K562 (cell line): Measurements from ENCODE around the gene KIF26B. TPM values are rescaled to one million over a fixed set of nuclear protein-coding genes. Genes with fewer than 3 reads are reported as not detected.
A peak's percentile ranks its signal among the peaks of the same experiment; 100 is the strongest.

ENCODE experiments used
- ATAC-seq: fragments of 200-7000 bp; cut with Tn5 transposase; 3 replicates; pipeline ENCODE4 v1.9.1; 2020; ENCODE audit warnings: moderate library complexity
- BruUV-seq: library from RNA; stranded (reverse); fragments of 400-500 nt; replicated peaks from 2 replicates; lab custom pipeline; 2021; lab: Mats Ljungman, UMichigan
- CTCF ChIA-PET: fragments of 300-600 bp; formaldehyde crosslinking; extraction: SDS; loops from one replicate; lab custom pipeline; 2021; ENCODE audit warnings: low intra/inter-chr PET ratio; lab: Yijun Ruan, JAX
- POLR2A ChIA-PET: fragments of 300-600, 350-650 bp; sonication (Branson Sonifier 250); formaldehyde crosslinking; extraction: SDS; loops from one replicate; lab custom pipeline; 2021; ENCODE audit warnings: antibody characterized with exemption, inconsistent platforms; lab: Yijun Ruan, JAX
- DNase-seq, 4 experiments: peaks; one replicate each; pipeline versions ENCODE4 v3.0.0 to v3.0.0-alpha.2; 2011 to 2018; ENCODE audit warnings: low spot score in 3 of 4, mixed read lengths in 3 of 4; ENCODE audit errors: extremely low read depth in 1 of 4
- FAIRE-seq: peaks from 2 replicates; lab custom pipeline; 2011; peaks lifted over from hg19 to GRCh38; lab: Jason Lieb, UNC
- H2AFZ ChIP-seq: 2 replicates; pipeline ENCODE4 v1.6.0; 2011; ENCODE audit warnings: low read depth, low read length, control low read depth, inconsistent platforms
- H3K27ac ChIP-seq: fragments of 200-600 bp; 3 replicates; pipeline ENCODE4 v1.8.0; 2011; ENCODE audit warnings: low read depth, mild to moderate bottlenecking, control low read depth, inconsistent platforms, low read length, moderate library complexity, mixed read lengths; ENCODE audit errors: extremely low read depth
- H3K27me3 ChIP-seq, 2 experiments: fragments of 300-600 bp in 1 of 2; 2 replicates in 1 of 2; 3 replicates in 1 of 2; pipeline versions ENCODE4 v1.6.0 to v1.8.0; 2011; ENCODE audit warnings: inconsistent platforms in 2 of 2, low read length in 2 of 2, mild to moderate bottlenecking in 1 of 2, mixed read lengths in 1 of 2, moderate library complexity in 1 of 2; ENCODE audit not compliant: control insufficient read depth in 2 of 2, insufficient read depth in 2 of 2
- H3K36me3 ChIP-seq: fragments of 300-600 bp; 3 replicates; pipeline ENCODE4 v1.8.0; 2011; ENCODE audit warnings: mild to moderate bottlenecking, low read length, inconsistent platforms; ENCODE audit not compliant: control insufficient read depth, insufficient read depth
- H3K4me1 ChIP-seq, 2 experiments: fragments of 200-600 bp in 1 of 2; replicated peaks in 1 of 2; 2 replicates in 1 of 2; 3 replicates in 1 of 2; pipeline versions ENCODE4 v1.5.1 to v1.8.0; 2011; ENCODE audit warnings: inconsistent platforms in 2 of 2, low read length in 2 of 2, mild to moderate bottlenecking in 1 of 2, mixed read lengths in 1 of 2, moderate library complexity in 1 of 2; ENCODE audit not compliant: control insufficient read depth in 2 of 2, insufficient read depth in 2 of 2
- H3K4me2 ChIP-seq: 2 replicates; pipeline ENCODE4 v1.6.1; 2011; ENCODE audit warnings: low read length, control low read depth, inconsistent platforms, mixed read lengths; ENCODE audit not compliant: insufficient read depth
- H3K4me3 ChIP-seq: fragments of 200-600 bp; sonication (generic), shearing (Covaris generic); 2 replicates; pipeline ENCODE4 v1.5.1; 2016; ENCODE audit warnings: control low read depth, inconsistent platforms
- H3K79me2 ChIP-seq: fragments of 200-600 bp; 3 replicates; pipeline ENCODE4 v1.8.0; 2011; ENCODE audit warnings: low read length, inconsistent platforms; ENCODE audit not compliant: control insufficient read depth, insufficient read depth
- H3K9ac ChIP-seq, 2 experiments: 2 replicates each; pipeline versions ENCODE4 v1.6.0 to v1.6.1; 2011; ENCODE audit warnings: low read depth in 2 of 2, low read length in 2 of 2, control low read depth in 1 of 2, inconsistent platforms in 1 of 2, mild to moderate bottlenecking in 1 of 2, mixed read lengths in 1 of 2; ENCODE audit not compliant: insufficient read depth in 1 of 2
- H3K9me1 ChIP-seq: one replicate; pipeline ENCODE4 v1.6.0; 2011; ENCODE audit warnings: inconsistent platforms, mild to moderate bottlenecking, low read length, moderate library complexity; ENCODE audit not compliant: control insufficient read depth, insufficient read depth
- H3K9me3 ChIP-seq: replicated peaks from 2 replicates; pipeline ENCODE4 v1.5.1; 2011; ENCODE audit warnings: low read depth, low read length, inconsistent platforms; ENCODE audit not compliant: control insufficient read depth, insufficient read depth
- H4K20me1 ChIP-seq: replicated peaks from 2 replicates; pipeline ENCODE4 v1.6.1; 2011; ENCODE audit warnings: low read length, inconsistent platforms, mixed read lengths; ENCODE audit not compliant: control insufficient read depth, insufficient read depth
- CTCF ChIP-seq, 3 experiments: IDR thresholded peaks in 2 of 3; conservative IDR thresholded peaks in 1 of 3; 2 replicates each; pipeline ENCODE4 v1.5.1; 2011 to 2012; ENCODE audit warnings: low read length in 3 of 3, mild to moderate bottlenecking in 3 of 3, control low read depth in 2 of 3, improper control_type of control experiment in 1 of 3, inconsistent platforms in 1 of 3, low read depth in 1 of 3, mixed read lengths in 1 of 3, moderate library complexity in 1 of 3; ENCODE audit not compliant: insufficient read depth in 2 of 3
- RAD21 ChIP-seq, 2 experiments: fragments of 250-450 bp in 1 of 2; fragments of 450-650 bp in 1 of 2; sonication (Bioruptor Pico) in 1 of 2; formaldehyde crosslinking in 1 of 2; IDR thresholded peaks in 1 of 2; conservative IDR thresholded peaks in 1 of 2; 2 replicates each; pipeline versions ENCODE4 v1.4.0 to v1.8.0; 2020 to 2022; ENCODE audit warnings: mild to moderate bottlenecking in 2 of 2, moderate library complexity in 1 of 2
- SMC3 ChIP-seq: conservative IDR thresholded peaks from 2 replicates; pipeline ENCODE4 v1.6.1; 2011; ENCODE audit warnings: low read depth, low read length, improper control_type of control experiment; ENCODE audit not compliant: insufficient read depth
- WGBS: fragments of 100-300 bp; shearing (Covaris generic); methylation state at CpG from one replicate; pipeline ENCODE4 v1.1.6; 2016; ENCODE audit warnings: low coverage, mixed read lengths; ENCODE audit not compliant: insufficient coverage; ENCODE audit errors: missing lambda C conversion rate; 5-methylcytosine and 5-hydroxymethylcytosine counted together
- in situ Hi-C: fragments of 300-500 bp; cut with MboI; formaldehyde crosslinking; loops from 4 replicates; pipeline ENCODE4 v1.15.0; 2018; ENCODE audit warnings: inconsistent platforms, mixed read lengths
- intact Hi-C: fragments of 100-400 bp; cut with micrococcal nuclease; formaldehyde crosslinking; loops from 2 replicates; pipeline ENCODE4 v1.14.2; 2022
- polyA plus RNA-seq, 8 experiments: library from polyadenylated mRNA; depleted of rRNA in 4 of 8; stranded (reverse) in 5 of 8; unstranded in 3 of 8; fragments of >200 nt; fragmentation: Nextera tagmentation in 2 of 8; fragmentation: Illumina TruSeq in 1 of 8; extraction: Ambion mirVana in 2 of 8; extraction: Trizol in 1 of 8; gene quantifications; 2 replicates each; pipeline versions ENCODE4 v1.2.1 to v1.2.3, GENCODE V29; 2011 to 2014; ENCODE audit warnings: inconsistent platforms in 1 of 8, missing spikeins in 1 of 8
- total RNA-seq, 7 experiments: library from RNA; depleted of rRNA in 6 of 7; stranded (reverse); fragments of >200 nt in 6 of 7; fragmentation: Illumina TruSeq in 2 of 7; extraction: Trizol in 2 of 7; gene quantifications; 2 replicates each; pipeline versions ENCODE4 v1.2.1 to v1.2.3, GENCODE V29; 2011 to 2021; ENCODE audit warnings: low replicate concordance in 1 of 7
- TF ChIP-seq, protein P1 (sequence below): sonication (generic); formaldehyde crosslinking; IDR thresholded peaks from 2 replicates; pipeline ENCODE4 v1.4.0; 2020; ENCODE audit warnings: mild to moderate bottlenecking, missing genetic modification reagents
- TF ChIP-seq, protein P2 (sequence below): fragments of 250-450 bp; sonication (Bioruptor Pico); IDR thresholded peaks from 2 replicates; pipeline ENCODE4 v1.8.0; 2022; ENCODE audit warnings: moderate library complexity, mild to moderate bottlenecking, inconsistent platforms

Gene KIF26B
- total and polyA plus RNA-seq, 9 of the 15 experiments (the other 6 are each of a cell fraction or from before 2014, with no cell fraction given) = 0.02 to 0.08 (median 0.03) TPM; not detected in 6

- H3K27ac ChIP-seq = no peak overlapping the region
- H3K4me3 ChIP-seq = no peak overlapping the region
- no peaks in the 10 kb centered on the region; a peak in 2 of 5 replicates for H3K4me1 ChIP-seq
- H3K9ac ChIP-seq = no peak overlapping the region
- ATAC-seq = peak; percentile 58
- H3K4me2 ChIP-seq = no peak overlapping the region
- no peaks in the 10 kb centered on the region for H3K9me3 ChIP-seq
- no peaks in the 10 kb centered on the region for H3K9me1 ChIP-seq
- TF ChIP-seq RAD21 (CRISPR knock-in tag; conservative IDR thresholded peaks at IDR 0.05 in 1 of 2, IDR thresholded peaks at IDR 0.05 in 1 of 2) (peak in 1 of 2 experiments; percentile 33; a peak in 2 of 4 replicates), SMC3 (no peak), CTCF (IDR thresholded peaks at IDR 0.05 in 2 of 3, conservative IDR thresholded peaks at IDR 0.05 in 1 of 3; ENCODE audit: insufficient read depth in 2 of 3, low read depth in 1 of 3, low read length in 3 of 3) (peak in 2 of 3 experiments; percentile 11 to 34; a peak in 3 of 6 replicates)
- TF ChIP-seq, protein P1, sequence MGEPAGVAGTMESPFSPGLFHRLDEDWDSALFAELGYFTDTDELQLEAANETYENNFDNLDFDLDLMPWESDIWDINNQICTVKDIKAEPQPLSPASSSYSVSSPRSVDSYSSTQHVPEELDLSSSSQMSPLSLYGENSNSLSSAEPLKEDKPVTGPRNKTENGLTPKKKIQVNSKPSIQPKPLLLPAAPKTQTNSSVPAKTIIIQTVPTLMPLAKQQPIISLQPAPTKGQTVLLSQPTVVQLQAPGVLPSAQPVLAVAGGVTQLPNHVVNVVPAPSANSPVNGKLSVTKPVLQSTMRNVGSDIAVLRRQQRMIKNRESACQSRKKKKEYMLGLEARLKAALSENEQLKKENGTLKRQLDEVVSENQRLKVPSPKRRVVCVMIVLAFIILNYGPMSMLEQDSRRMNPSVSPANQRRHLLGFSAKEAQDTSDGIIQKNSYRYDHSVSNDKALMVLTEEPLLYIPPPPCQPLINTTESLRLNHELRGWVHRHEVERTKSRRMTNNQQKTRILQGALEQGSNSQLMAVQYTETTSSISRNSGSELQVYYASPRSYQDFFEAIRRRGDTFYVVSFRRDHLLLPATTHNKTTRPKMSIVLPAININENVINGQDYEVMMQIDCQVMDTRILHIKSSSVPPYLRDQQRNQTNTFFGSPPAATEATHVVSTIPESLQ (CRISPR knock-in tag) = no peak
- TF ChIP-seq, protein P2, sequence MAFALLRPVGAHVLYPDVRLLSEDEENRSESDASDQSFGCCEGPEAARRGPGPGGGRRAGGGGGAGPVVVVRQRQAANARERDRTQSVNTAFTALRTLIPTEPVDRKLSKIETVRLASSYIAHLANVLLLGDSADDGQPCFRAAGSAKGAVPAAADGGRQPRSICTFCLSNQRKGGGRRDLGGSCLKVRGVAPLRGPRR (CRISPR knock-in tag) = no peak
- TF ChIP-seq, all 486 proteins: peak for 2
- DNase-seq (no peak), FAIRE-seq (no peak)
- in situ Hi-C loops (no loop called here), intact Hi-C loops (loop anchor here (10.0 kb wide), 2 partner anchors 163 to 523 kb away; partner anchors contain the start of gene KIF26B)
- WGBS = 2% methylated on average over 9 of the region's 9 CpGs
- no peaks in the 10 kb centered on the region for H3K79me2 ChIP-seq
- no peaks in the 10 kb centered on the region for H3K36me3 ChIP-seq
- H4K20me1 ChIP-seq = no peaks in the 10 kb centered on the region
- CTCF ChIA-PET = no interaction called here
- H3K27me3 ChIP-seq = peaks cover 22 to 54% of the 10 kb centered on the region in 2 experiments; a peak in 4 of 5 replicates
- H2AFZ ChIP-seq = no peak overlapping the region
- POLR2A ChIA-PET = no interaction called here
- BruUV-seq = no TSS peak
Observed at GRCh38 chr1:245677461-245678240, 522.9 kb downstream of the KIF26B start.
